ENCODE measurements around the gene DCLK1.

DCLK1 gene

GRCh38 chr13:35888457-35888883 lies 242.7 kb downstream of the DCLK1 start:
- Histone ChIP-seq H2AFZ (ENCODE audit: low read depth) (no peak overlapping the region), H3K4me1 (ENCODE audit: low read depth, poor library complexity, severe bottlenecking) (no peaks in the 10 kb centered on the region), H3K27me3 (ENCODE audit: insufficient read depth, low read depth) (no peaks in the 10 kb centered on the region), H3K9ac (no peak overlapping the region), H3K4me2 (no peak overlapping the region), H3K79me2 (ENCODE audit: insufficient read depth, low read depth) (no peaks in the 10 kb centered on the region), H3K27ac (no peak overlapping the region), H3K4me3 (IDR thresholded peaks at IDR 0.05; ENCODE audit: insufficient read depth, low read depth, low read length) (no peak overlapping the region), H3K36me3 (ENCODE audit: insufficient read depth) (no peaks in the 10 kb centered on the region), H4K20me1 (ENCODE audit: insufficient read depth) (no peaks in the 10 kb centered on the region)
- no peak for TF ChIP-seq CTCF (conservative IDR thresholded peaks at IDR 0.05; ENCODE audit: low read depth, low read length)

- Histone ChIP-seq H3K79me2 (ENCODE audit: insufficient read depth, low read depth) (no peaks in the 10 kb centered on the region), H3K36me3 (ENCODE audit: insufficient read depth) (no peaks in the 10 kb centered on the region), H3K9ac (no peak overlapping the region), H4K20me1 (ENCODE audit: insufficient read depth) (no peaks in the 10 kb centered on the region), H2AFZ (ENCODE audit: low read depth) (no peak overlapping the region), H3K4me3 (IDR thresholded peaks at IDR 0.05; ENCODE audit: insufficient read depth, low read depth, low read length) (no peak overlapping the region), H3K27ac (no peak overlapping the region), H3K27me3 (ENCODE audit: insufficient read depth, low read depth) (no peaks in the 10 kb centered on the region), H3K4me1 (ENCODE audit: low read depth, poor library complexity, severe bottlenecking) (no peaks in the 10 kb centered on the region), H3K4me2 (no peak overlapping the region)
- TF ChIP-seq CTCF (conservative IDR thresholded peaks at IDR 0.05; ENCODE audit: low read depth, low read length) = no peak
Observed at GRCh38 chr13:35887115-35887666, 244.0 kb downstream of the DCLK1 start.

GRCh38 chr13:35886332-35887114 lies 244.7 kb downstream of the DCLK1 start:
- Histone ChIP-seq H3K79me2 (ENCODE audit: insufficient read depth, low read depth) (no peaks in the 10 kb centered on the region), H3K4me3 (IDR thresholded peaks at IDR 0.05; ENCODE audit: insufficient read depth, low read depth, low read length) (no peak overlapping the region), H3K4me2 (no peak overlapping the region), H2AFZ (ENCODE audit: low read depth) (no peak overlapping the region), H3K9ac (no peak overlapping the region), H3K27me3 (ENCODE audit: insufficient read depth, low read depth) (no peaks in the 10 kb centered on the region), H3K36me3 (ENCODE audit: insufficient read depth) (no peaks in the 10 kb centered on the region), H3K4me1 (ENCODE audit: low read depth, poor library complexity, severe bottlenecking) (no peaks in the 10 kb centered on the region), H4K20me1 (ENCODE audit: insufficient read depth) (no peaks in the 10 kb centered on the region), H3K27ac (no peak overlapping the region)
- no peak for TF ChIP-seq CTCF (conservative IDR thresholded peaks at IDR 0.05; ENCODE audit: low read depth, low read length)

GRCh38 chr13:35884211-35884760 lies 246.9 kb downstream of the DCLK1 start:
- no peaks in the 10 kb centered on the region for H3K36me3 ChIP-seq (ENCODE audit: insufficient read depth)
- H2AFZ ChIP-seq (ENCODE audit: low read depth) = no peak overlapping the region
- H3K4me1 ChIP-seq (ENCODE audit: low read depth, poor library complexity, severe bottlenecking) = no peaks in the 10 kb centered on the region
- H3K4me3 ChIP-seq (IDR thresholded peaks at IDR 0.05; ENCODE audit: insufficient read depth, low read depth, low read length) = no peak overlapping the region
- no peaks in the 10 kb centered on the region for H3K27me3 ChIP-seq (ENCODE audit: insufficient read depth, low read depth)
- no peak overlapping the region for H3K9ac ChIP-seq
- H3K4me2 ChIP-seq = no peak overlapping the region
- no peaks in the 10 kb centered on the region for H3K79me2 ChIP-seq (ENCODE audit: insufficient read depth, low read depth)
- H4K20me1 ChIP-seq (ENCODE audit: insufficient read depth) = no peaks in the 10 kb centered on the region
- no peak for TF ChIP-seq CTCF (conservative IDR thresholded peaks at IDR 0.05; ENCODE audit: low read depth, low read length)
- H3K27ac ChIP-seq = no peak overlapping the region
